RWPE1 (cell line): ENCODE measurements around the gene REELD1.

Experiments used
- CTCF ChIA-PET: fragments of 350-600 bp; sonication (Branson Sonifier 250); formaldehyde crosslinking; extraction: SDS; loops from one replicate; lab custom pipeline; 2021; lab: Yijun Ruan, JAX
- POLR2A ChIA-PET: fragments of 400-600 bp; formaldehyde crosslinking; extraction: SDS; loops from one replicate; lab custom pipeline; 2020; ENCODE audit warnings: antibody characterized with exemption; ENCODE audit not compliant: low non-redundant PET; lab: Yijun Ruan, JAX
- DNase-seq: peaks from one replicate; pipeline ENCODE4 v3.0.0; 2012; ENCODE audit warnings: low spot score
- H3K27ac ChIP-seq: fragments of 450-650 bp; 2 replicates; pipeline ENCODE4 v1.5.1; 2017
- CTCF ChIP-seq: fragments of 450-650 bp; conservative IDR thresholded peaks from 2 replicates; pipeline ENCODE4 v1.5.1; 2017; ENCODE audit warnings: low read depth, mild to moderate bottlenecking

REELD1 gene

GRCh38 chr4:146274774-146275173, 60.4 kb downstream of the REELD1 start:
- TF ChIP-seq CTCF = no peak
- no peak overlapping the region for H3K27ac ChIP-seq
- no peak for DNase-seq
- CTCF ChIA-PET = interaction anchor here (0.6 kb wide), 1 partner anchor 22 kb away, joined by 4 read pairs; no protein-coding TSS in a partner anchor
- POLR2A ChIA-PET = no interaction called here

GRCh38 chr4:146275370-146275769, 61.0 kb downstream of the REELD1 start:
- ChIA-PET CTCF (interaction anchor here (0.8 kb wide), 1 partner anchor 14 kb away, joined by 3 read pairs; no protein-coding TSS in a partner anchor), POLR2A (no interaction called here)
- TF ChIP-seq CTCF = no peak
- H3K27ac ChIP-seq = no peak overlapping the region
- no peak for DNase-seq

GRCh38 chr4:146278986-146279385, 64.6 kb downstream of the REELD1 start:
- POLR2A ChIA-PET = no interaction called here
- CTCF ChIA-PET = no interaction called here

More at GRCh38 chr4:146278986-146279385, 64.6 kb downstream of the REELD1 start:
- TF ChIP-seq CTCF = no peak
- no peak for DNase-seq
- H3K27ac ChIP-seq = no peak overlapping the region
